ENCODE results near the gene DDOST.

GRCh38 chr1:20609541-20609940 lies 51.6 kb downstream of the DDOST start:
- TF ChIP-seq CTCF (optimal IDR thresholded peaks at IDR 0.05 in 1 of 3, IDR thresholded peaks at IDR 0.05 in 1 of 3, conservative IDR thresholded peaks at IDR 0.05 in 1 of 3; ENCODE audit: extremely low read depth in 1 of 3, insufficient read depth in 2 of 3, low read length in 3 of 3) (no peak), EZH2 (IDR thresholded peaks at IDR 0.05; ENCODE audit: low read length) (no peak)

All from keratinocyte (primary cell).